ENCODE data around the gene MRPL34.
"Not testable (repeated sequence)": the region's sequence is repeated elsewhere in the genome, so short reads cannot be mapped to it uniquely, and the experiment has no call there.

MRPL34 gene

GRCh38 chr19:17285415-17286135 lies 20.1 kb upstream of the MRPL34 start:
- no peak for DNase-seq (ENCODE audit: low read depth in 2 of 2)

DNA sequence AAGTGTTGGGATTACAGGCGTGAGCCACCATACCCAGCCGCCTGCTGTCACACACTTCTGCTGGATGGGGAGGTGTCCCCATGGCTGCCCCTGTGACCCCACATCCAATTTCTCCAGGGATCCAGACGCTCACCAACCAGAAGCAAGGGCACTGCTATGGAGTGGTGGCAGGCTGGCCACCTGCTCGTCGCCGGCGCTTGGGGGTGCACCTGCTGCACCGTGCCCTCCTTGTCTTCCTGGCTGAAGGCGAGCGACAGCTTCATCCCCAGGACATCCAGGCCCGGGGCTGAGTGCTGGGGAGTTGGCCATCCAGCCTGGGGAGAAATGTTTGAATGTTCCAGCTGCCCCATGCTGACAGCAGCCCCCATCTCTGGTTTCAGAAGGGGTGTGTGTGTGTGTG lies 19.4 kb upstream of the MRPL34 start:
- DNase-seq (ENCODE audit: low read depth in 2 of 2), result no peak

- no peak for DNase-seq (ENCODE audit: low read depth in 2 of 2)
Observed at GRCh38 chr19:17286752-17287151, 18.9 kb upstream of the MRPL34 start.

DNA sequence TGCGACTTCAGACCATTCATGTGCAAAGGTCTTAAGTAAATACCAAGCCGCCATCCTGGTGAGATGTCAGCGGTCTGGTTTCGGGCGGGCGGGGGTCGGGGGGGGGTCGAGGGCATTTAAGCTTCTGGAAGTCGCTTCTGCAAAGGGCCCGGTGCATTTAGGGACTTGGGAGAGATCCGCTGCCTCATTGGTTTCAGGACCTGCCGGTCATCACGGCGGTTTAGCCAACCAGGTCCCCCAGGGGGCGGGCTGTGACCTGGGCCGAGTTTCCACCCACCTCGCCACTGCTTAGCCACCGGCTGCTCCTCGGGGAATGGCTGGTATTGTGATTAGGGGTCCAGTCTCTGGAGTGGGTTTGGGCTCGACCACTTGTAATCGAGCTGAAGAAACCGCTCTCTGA lies 16.2 kb upstream of the MRPL34 start:
- DNase-seq (ENCODE audit: low read depth in 2 of 2), result no peak

DNA sequence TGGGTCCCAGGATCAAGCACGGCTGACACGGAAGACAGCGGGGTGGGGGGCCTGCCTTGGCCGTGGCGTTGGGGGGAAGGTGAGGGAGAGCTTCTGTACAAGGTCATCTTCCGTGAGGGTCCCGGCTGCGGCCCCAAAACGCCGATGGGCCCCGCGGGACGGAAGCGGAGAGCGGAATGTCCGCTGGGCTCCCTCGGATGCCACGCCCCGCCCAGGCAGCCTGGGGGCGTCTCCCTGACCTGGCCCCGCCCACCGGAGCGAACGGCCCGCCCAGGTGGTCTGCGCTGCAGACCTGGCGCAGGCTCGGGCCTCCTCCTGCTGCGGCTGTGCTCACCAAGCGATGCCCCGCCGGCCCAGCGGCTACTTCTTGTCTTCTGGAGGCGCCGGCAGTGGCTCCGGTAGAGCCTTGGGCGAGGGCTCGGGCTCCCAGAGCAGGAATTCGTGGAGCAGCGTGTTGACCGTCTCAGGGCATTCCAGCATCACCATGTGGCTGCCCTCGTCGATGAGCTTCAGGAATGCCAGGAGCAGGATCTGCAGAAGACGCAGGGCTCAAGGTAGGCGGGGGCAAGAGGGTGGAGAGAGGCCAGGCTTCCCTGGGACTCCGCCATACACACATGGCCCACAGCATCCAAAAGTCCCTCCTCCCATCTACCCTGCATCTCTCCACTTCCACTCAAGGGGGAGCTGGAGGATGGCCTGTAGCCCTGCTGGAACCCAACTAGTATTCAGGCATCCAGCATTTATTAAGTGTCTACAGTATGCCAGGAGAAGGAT lies 13.2 kb upstream of the MRPL34 start:
- peak; percentile 56 to 59 for DNase-seq (ENCODE audit: low read depth in 2 of 2)

DNA sequence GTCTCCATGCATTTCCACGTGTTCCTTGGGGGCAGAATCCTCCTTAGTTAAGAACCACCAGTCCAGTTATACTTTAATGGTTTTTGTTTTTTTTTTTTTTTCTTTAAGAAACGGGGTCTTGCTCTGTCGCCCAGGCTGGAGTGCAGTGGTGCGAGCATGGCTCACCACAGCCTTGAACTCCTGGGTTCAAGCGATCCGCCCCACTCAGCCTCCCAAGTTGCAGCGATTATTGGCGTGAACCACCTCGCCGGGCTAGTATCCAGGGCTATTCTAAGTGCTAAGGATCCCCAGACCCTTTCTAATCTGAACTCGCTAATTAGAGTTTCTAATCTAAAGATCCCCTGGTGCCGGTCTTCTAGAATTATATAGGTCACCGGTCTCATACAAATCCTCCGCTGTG lies 12.1 kb upstream of the MRPL34 start:
- no peak for DNase-seq (ENCODE audit: low read depth in 2 of 2)

GRCh38 chr19:17294051-17294891 lies 11.4 kb upstream of the MRPL34 start:
- no peak for DNase-seq (ENCODE audit: low read depth in 2 of 2)

- DNase-seq (ENCODE audit: low read depth in 2 of 2), result not testable (repeated sequence)
Observed at GRCh38 chr19:17295551-17295950, 10.1 kb upstream of the MRPL34 start.

- no peak for DNase-seq (ENCODE audit: low read depth in 2 of 2)
Observed at GRCh38 chr19:17296273-17296672, 9.4 kb upstream of the MRPL34 start.

DNA sequence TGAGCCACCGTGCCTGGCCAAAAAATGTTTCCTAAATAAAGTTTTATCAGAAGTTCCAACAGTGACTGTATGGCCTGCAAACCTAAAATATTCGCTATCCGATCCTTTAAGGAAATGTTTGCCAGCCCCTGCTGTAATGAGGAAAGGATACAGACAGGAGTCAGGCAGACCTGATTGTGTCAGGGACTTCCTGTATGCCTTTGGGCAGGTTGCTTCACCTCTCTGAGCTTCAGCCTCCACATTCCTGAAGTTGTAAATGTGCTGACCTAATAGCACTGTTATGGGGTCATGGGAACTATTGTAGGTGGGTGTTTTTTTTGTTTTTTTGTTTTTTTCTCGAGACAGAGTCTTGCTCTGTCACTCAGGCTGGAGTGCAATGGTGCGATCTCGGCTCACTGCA lies 8.7 kb upstream of the MRPL34 start:
- no peak for DNase-seq (ENCODE audit: low read depth in 2 of 2)

GRCh38 chr19:17300992-17301619 lies 4.6 kb upstream of the MRPL34 start:
- DNase-seq (ENCODE audit: low read depth in 2 of 2), result no peak

DNA sequence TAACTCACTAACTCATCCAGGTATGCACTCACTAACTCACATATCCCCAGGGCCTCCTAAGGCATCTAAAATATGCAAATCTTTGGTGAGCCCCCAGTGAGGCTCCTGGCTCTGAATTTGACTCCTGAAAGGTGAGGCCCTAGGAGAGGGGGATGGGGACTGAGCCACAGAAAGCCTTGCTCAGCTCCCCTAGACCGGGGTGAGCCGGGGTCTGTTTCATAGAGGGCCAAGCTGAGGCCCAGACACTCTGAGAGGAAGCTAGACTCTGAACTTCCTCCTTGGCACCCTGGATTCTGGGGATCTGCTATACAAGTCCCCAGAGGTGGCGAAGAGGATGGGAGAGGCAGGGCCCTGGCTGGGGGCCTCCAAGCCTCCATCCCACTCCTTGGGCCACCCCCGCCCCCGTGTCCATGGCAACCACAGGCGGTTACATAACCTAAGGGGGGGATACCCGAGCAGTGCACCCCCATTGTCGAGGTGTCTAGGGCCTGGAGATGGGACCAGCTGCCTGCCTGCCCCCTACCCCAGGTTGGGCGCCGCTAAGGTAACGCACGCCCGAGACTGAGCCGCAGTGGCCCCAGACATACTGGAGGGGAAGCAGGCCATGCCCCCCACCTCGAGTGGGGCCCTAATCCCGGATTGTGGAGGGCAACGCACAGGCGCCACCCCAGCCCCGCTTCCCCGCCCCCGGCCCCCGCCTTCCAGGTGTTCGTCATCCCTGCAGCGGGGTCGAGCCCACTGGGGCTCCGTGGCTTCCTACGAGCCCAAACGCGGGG lies 3.1 kb upstream of the MRPL34 start:
- DNase-seq (ENCODE audit: low read depth in 2 of 2), result no peak

GRCh38 chr19:17303167-17303939 lies 2.3 kb upstream of the MRPL34 start, which contains the start of gene ABHD8:
ABHD8 (minus strand) TSS chr19:17303425; CDS start chr19:17301616, 1,809 bp downstream.
- peak; percentile 84 to 86 for DNase-seq (ENCODE audit: low read depth in 2 of 2)

DNA sequence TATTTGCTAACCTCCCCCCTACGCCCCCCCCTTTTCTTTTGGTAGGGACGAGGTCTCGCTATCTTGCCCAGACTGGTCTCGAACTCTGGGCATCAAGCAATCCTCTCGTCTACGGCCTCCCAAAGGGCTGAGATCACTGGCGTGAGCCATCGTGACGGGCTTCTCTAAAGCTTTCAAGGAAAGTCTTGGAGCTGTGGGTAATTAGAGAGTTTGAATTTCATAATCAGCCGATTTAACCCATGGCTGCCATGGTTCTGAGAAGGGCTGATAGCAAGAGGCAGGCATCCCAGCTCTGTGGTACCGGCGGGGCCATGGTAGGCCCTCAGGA lies 1.8 kb upstream of the MRPL34 start:
- DNase-seq (ENCODE audit: low read depth in 2 of 2), result no peak

DNA sequence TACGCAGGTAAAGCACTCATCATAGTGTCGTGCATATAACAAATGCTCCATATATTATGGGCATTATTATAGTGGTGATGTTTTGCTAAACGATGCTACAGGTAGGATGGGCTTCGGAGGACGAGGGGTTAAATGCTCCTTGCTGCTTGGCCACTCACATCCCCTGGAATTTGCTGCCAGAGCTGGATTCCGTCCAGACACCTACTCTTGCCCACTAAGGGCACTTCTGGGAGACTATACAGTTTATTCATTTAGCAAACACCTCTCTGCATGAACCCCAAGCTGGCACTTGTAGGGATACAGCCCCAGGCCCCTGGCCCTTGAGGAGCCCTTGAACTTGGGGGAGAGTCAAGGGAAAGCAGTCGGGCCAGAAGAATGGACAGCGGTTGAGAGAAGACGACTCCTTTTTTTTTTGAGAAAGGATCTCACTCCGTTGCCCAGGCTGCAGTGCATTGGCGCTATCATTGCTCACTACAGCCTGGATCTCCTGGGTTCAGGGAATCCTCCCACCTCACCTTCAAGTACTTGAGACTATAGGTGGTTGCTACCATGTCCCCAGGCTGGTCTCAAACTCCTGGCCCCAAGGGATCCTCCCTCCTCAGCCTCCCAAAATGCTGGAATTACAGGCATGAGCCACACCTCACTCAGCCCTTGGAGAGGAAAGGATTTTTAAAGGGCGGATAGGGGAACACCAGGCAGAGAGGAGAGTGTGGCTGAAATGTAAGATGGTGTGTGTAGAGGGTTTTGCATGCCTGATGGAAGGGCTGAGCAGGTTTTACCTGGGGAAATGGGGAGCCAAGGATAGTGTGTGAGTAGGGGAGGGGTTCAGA lies 1.1 kb upstream of the MRPL34 start:
- DNase-seq (ENCODE audit: low read depth in 2 of 2), result no peak

- no peak for DNase-seq (ENCODE audit: low read depth in 2 of 2)
Observed at GRCh38 chr19:17305216-17305516, 506 bp upstream of the MRPL34 start.

DNA sequence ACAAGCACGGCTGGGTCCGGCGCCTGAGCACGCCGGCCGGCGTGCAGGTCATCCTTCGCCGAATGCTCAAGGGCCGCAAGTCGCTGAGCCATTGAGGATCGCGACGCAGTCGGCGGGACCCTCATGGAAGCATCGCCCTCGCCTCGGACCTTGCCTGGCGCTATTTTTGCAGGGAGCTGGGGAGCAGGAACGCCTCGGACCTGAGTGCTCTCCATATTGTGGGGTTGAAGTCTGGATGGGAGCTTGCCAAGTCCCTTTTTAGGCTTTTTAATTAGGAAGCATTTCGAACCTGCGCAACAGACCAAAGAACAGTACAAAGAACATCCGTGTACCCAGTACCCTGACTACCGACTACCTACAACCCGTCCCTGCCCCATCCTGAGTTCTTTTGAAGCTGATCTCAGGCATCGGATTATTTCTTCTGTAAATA lies 628 bp downstream of the MRPL34 start:
- DNase-seq (ENCODE audit: low read depth in 2 of 2), result no peak

- no peak for DNase-seq (ENCODE audit: low read depth in 2 of 2)
Observed at GRCh38 chr19:17307876-17308377, 2.3 kb downstream of the MRPL34 start.

DNA sequence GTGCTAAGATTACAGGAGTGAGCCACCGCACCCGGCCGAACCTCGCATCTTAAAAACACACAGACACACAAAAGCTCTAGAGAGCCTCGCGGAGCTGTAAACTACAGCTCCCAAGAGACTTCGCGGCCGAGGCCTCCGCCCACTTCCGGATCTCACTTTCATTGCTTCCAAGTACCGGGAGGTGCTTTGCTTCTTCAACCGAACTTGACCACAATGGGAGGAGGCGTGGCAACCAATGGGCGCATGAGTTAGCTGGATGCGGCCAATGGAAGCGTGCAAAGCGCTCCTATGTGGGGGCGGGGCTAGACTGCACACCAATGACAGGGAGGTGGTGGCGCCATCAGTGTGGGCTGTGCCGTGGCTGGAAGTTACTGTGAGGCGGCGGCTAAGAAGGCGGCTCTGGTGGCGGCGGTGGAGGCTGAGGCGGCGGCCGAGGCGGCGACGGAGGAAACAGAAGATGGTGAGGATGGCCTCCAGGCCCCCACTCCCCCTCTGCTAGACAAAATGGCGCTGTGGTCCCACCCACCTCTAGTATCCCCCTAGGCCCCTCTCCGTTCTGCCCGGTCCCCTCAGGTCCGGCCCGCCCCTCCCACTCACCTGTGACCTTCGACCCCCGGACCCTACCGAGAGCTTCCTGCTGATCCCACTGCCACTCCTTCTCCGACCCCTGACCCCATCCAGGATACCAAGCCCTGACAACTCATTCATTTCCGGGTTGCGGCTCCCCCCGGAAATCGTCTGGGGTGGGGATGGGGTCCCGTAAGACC lies 3.7 kb downstream of the MRPL34 start, which contains the start of gene DDA1:
DDA1 (plus strand) TSS at position 366 of the 767 bp plus-strand sequence; CDS start at position 458, 92 bp downstream.
- DNase-seq (ENCODE audit: low read depth in 2 of 2), result peak; percentile 94 to 99
